GM12878 (cell line): ENCODE results near the gene TNFAIP8L3. TPM values are rescaled to one million over a fixed set of nuclear protein-coding genes. Genes with fewer than 3 reads are reported as not detected.

Experiments used
- EED ChIP-seq: sonication (generic); IDR thresholded peaks from 2 replicates; pipeline ENCODE4 v1.6.1; 2016; ENCODE audit warnings: antibody characterized with exemption, low read depth
- EGR1 ChIP-seq, 2 experiments: IDR thresholded peaks; 1 replicate in 1 of 2; 2 replicates in 1 of 2; pipeline ENCODE4 v1.6.1; 2011 to 2012; ENCODE audit warnings: low read depth in 2 of 2, low read length in 2 of 2, borderline replicate concordance in 1 of 2, mild to moderate bottlenecking in 1 of 2, moderate library complexity in 1 of 2
- ETV6 ChIP-seq, 2 experiments: fragments of 450-650 bp in 1 of 2; IDR thresholded peaks in 1 of 2; conservative IDR thresholded peaks in 1 of 2; 2 replicates each; pipeline ENCODE4 v1.6.1; 2014; ENCODE audit warnings: antibody characterized with exemption in 1 of 2, borderline replicate concordance in 1 of 2, low read depth in 1 of 2, mild to moderate bottlenecking in 1 of 2, moderate library complexity in 1 of 2
- FOXK2 ChIP-seq: fragments of 450-650 bp; IDR thresholded peaks from 2 replicates; pipeline ENCODE4 v1.6.1; 2017; ENCODE audit warnings: mild to moderate bottlenecking, moderate library complexity
- KLF5 ChIP-seq: fragments of 450-650 bp; IDR thresholded peaks from 2 replicates; pipeline ENCODE4 v1.6.1; 2014; ENCODE audit warnings: mild to moderate bottlenecking; ENCODE audit not compliant: partially characterized antibody
- MEF2B ChIP-seq: fragments of 450-650 bp; IDR thresholded peaks from 2 replicates; pipeline ENCODE4 v1.6.1; 2018; ENCODE audit warnings: mild to moderate bottlenecking, moderate library complexity; ENCODE audit not compliant: partially characterized antibody, poor library complexity, severe bottlenecking
- polyA plus RNA-seq, 11 experiments: library from polyadenylated mRNA; depleted of rRNA in 4 of 11; unstranded in 6 of 11; stranded (reverse) in 5 of 11; fragments of >200 nt; fragmentation: Nextera tagmentation in 4 of 11; fragmentation: Illumina TruSeq in 1 of 11; extraction: Ambion mirVana in 4 of 11; extraction: Trizol in 1 of 11; gene quantifications; 1 replicate in 1 of 11; 2 replicates in 10 of 11; pipeline versions ENCODE4 v1.2.1 to v1.2.3, GENCODE V29; 2011 to 2016; ENCODE audit warnings: inconsistent platforms in 2 of 11, missing spikeins in 2 of 11, low read depth in 1 of 11
- total RNA-seq, 4 experiments: library from RNA; depleted of rRNA in 3 of 4; stranded (reverse); fragments of >200 nt in 3 of 4; fragmentation: Illumina TruSeq in 1 of 4; extraction: Trizol in 1 of 4; gene quantifications; 2 replicates each; pipeline versions ENCODE4 v1.2.1 to v1.2.3, GENCODE V29; 2013 to 2021
- TF ChIP-seq, protein P1 (sequence below): fragments of 450-650 bp; IDR thresholded peaks from 2 replicates; pipeline ENCODE4 v1.6.1; 2017; ENCODE audit warnings: mild to moderate bottlenecking, moderate library complexity
- TF ChIP-seq, protein P2 (sequence below): IDR thresholded peaks from 2 replicates; pipeline ENCODE4 v1.6.1; 2012; ENCODE audit warnings: low read depth, low read length, improper control_type of control experiment
- TF ChIP-seq, protein P3 (sequence below): fragments of 450-650 bp; IDR thresholded peaks from 2 replicates; pipeline ENCODE4 v1.6.1; 2016; ENCODE audit warnings: mild to moderate bottlenecking

The TNFAIP8L3 gene
- total and polyA plus RNA-seq, 10 of the 15 experiments (the other 5 are each of a cell fraction or from before 2014, with no cell fraction given): 0.22 TPM; not detected in 9

DNA sequence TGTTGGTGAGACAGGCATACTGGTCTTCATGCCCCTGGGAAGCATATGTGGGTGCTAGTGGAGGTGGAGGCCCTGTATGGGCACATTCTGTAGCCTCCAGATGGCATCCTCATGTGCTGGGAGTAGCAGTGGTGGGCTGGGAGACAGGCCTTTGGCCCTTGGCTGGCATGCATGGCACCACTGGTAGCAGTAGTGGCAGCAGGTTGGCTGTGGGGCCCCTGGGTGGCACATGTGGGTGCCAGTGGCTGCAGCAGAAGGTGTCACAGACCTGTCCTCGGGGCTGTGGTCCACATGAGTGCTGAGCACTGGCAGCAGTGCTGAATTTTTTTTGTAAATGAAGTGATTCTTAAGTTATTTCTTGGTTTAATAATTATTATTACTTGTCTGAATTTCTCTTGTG lies 71.2 kb downstream of the TNFAIP8L3 start (continued):
- TF ChIP-seq, protein P1, sequence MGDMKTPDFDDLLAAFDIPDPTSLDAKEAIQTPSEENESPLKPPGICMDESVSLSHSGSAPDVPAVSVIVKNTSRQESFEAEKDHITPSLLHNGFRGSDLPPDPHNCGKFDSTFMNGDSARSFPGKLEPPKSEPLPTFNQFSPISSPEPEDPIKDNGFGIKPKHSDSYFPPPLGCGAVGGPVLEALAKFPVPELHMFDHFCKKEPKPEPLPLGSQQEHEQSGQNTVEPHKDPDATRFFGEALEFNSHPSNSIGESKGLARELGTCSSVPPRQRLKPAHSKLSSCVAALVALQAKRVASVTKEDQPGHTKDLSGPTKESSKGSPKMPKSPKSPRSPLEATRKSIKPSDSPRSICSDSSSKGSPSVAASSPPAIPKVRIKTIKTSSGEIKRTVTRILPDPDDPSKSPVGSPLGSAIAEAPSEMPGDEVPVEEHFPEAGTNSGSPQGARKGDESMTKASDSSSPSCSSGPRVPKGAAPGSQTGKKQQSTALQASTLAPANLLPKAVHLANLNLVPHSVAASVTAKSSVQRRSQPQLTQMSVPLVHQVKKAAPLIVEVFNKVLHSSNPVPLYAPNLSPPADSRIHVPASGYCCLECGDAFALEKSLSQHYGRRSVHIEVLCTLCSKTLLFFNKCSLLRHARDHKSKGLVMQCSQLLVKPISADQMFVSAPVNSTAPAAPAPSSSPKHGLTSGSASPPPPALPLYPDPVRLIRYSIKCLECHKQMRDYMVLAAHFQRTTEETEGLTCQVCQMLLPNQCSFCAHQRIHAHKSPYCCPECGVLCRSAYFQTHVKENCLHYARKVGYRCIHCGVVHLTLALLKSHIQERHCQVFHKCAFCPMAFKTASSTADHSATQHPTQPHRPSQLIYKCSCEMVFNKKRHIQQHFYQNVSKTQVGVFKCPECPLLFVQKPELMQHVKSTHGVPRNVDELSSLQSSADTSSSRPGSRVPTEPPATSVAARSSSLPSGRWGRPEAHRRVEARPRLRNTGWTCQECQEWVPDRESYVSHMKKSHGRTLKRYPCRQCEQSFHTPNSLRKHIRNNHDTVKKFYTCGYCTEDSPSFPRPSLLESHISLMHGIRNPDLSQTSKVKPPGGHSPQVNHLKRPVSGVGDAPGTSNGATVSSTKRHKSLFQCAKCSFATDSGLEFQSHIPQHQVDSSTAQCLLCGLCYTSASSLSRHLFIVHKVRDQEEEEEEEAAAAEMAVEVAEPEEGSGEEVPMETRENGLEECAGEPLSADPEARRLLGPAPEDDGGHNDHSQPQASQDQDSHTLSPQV: no peak
- TF ChIP-seq, protein P2, sequence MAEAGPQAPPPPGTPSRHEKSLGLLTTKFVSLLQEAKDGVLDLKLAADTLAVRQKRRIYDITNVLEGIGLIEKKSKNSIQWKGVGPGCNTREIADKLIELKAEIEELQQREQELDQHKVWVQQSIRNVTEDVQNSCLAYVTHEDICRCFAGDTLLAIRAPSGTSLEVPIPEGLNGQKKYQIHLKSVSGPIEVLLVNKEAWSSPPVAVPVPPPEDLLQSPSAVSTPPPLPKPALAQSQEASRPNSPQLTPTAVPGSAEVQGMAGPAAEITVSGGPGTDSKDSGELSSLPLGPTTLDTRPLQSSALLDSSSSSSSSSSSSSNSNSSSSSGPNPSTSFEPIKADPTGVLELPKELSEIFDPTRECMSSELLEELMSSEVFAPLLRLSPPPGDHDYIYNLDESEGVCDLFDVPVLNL: no peak
- TF ChIP-seq EED (no peak), EGR1 (IDR thresholded peaks at IDR 0.05; ENCODE audit: borderline replicate concordance in 1 of 2, low read depth in 2 of 2, low read length in 2 of 2) (no peak), ETV6 (conservative IDR thresholded peaks at IDR 0.05 in 1 of 2, IDR thresholded peaks at IDR 0.05 in 1 of 2; ENCODE audit: borderline replicate concordance in 1 of 2, low read depth in 1 of 2) (no peak), MEF2B (no peak), KLF5 (no peak), FOXK2 (no peak)
- TF ChIP-seq, protein P3, sequence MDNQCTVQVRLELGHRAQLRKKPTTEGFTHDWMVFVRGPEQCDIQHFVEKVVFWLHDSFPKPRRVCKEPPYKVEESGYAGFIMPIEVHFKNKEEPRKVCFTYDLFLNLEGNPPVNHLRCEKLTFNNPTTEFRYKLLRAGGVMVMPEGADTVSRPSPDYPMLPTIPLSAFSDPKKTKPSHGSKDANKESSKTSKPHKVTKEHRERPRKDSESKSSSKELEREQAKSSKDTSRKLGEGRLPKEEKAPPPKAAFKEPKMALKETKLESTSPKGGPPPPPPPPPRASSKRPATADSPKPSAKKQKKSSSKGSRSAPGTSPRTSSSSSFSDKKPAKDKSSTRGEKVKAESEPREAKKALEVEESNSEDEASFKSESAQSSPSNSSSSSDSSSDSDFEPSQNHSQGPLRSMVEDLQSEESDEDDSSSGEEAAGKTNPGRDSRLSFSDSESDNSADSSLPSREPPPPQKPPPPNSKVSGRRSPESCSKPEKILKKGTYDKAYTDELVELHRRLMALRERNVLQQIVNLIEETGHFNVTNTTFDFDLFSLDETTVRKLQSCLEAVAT: no peak
